Right ventricle myocardium superior (tissue), 1 donor: Measurements from ENCODE around the gene KNSTRN. TPM values are rescaled to one million over a fixed set of nuclear protein-coding genes. Genes with fewer than 3 reads are reported as not detected.

Experiments used
- ATAC-seq: fragments of 200-7000 bp; cut with Tn5 transposase; one replicate; pipeline ENCODE4 v1.9.1; 2020; ENCODE audit warnings: mild to moderate bottlenecking; ENCODE audit not compliant: poor library complexity
- DNase-seq: peaks from one replicate; pipeline ENCODE4 v3.0.0-alpha.2; 2020
- intact Hi-C: fragments of 100-400 bp; cut with DNase I; formaldehyde crosslinking; loops from one replicate; pipeline ENCODE4 v1.11.2; 2022
- total RNA-seq: library from RNA; stranded (reverse); fragmentation: NEBNext Ultra II Directional; extraction: Animal tissue kit (Norgen Biotek cat#: 25700); gene quantifications from one replicate; pipeline ENCODE4 v1.2.1, GENCODE V29; 2021
- donor health status: DM: no; HTN: yes; CAD: no; lungs with severe emphysema.

Gene KNSTRN
- total RNA-seq, 1 donor from 2014 or later: 7.9 TPM

DNA sequence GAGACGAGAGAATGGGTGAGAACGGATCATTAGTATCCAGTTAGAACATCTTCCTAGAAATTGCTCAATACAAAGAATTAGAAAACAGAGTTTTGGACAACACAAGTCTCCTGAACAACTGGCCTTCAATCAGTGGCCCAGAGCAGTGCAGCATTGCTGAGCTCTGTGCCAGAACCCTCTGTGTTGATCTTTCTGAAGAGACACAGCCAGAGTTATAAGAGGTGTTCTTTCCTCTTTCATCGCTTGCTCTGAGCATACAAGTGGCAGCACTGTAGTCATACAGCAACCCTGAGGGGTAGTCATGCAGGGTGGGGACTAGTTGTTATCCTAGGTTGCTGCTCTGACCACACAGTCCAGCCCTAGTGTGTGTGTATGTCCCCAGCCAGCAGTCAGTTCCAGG, 4.0 kb downstream of the KNSTRN start:
- DNase-seq: no peak
- intact Hi-C loops: no loop called here
- no peak for ATAC-seq

DNA sequence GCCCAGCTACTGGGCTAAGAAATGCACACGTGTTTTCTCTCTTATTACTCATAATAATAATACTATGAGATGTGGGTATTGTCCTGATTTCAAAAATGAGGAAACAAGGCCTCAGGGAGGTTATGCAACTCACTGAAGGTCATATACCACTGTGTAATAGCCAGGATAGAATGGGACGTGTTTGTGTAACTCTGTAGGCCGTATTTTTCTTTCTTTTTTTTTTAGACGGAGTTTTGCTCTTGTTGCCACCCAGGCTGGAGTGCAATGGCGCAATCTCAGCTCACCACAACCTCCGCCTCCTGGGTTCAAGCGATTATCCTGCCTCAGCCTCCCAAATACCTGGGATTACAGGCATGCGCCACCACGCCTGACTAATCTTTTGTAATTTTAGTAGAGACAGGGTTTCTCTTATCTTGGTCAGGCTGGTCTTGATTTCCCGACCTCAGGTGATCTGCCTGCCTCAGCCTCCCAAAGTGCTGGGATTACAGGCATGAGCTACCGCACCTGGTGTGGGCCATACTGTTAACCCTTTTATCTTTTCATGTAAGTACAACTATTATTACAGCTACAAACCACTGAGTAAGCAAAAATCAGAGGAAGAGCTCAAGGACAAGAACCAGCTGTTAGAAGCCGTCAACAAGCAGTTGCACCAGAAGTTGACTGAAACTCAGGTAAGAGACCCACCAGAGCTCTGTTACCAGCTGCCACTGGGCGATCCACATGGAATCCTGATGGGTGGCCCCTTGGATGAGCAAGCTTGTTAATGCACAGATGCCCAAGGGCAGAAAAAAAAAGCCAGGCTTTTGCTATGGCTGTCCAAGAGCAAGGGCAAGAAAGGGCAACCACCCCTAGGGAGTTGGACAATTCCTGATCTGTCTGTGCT, 6.7 kb downstream of the KNSTRN start:
- intact Hi-C loops: no loop called here
- DNase-seq (peak; percentile 47), ATAC-seq (peak; percentile 53)

DNA sequence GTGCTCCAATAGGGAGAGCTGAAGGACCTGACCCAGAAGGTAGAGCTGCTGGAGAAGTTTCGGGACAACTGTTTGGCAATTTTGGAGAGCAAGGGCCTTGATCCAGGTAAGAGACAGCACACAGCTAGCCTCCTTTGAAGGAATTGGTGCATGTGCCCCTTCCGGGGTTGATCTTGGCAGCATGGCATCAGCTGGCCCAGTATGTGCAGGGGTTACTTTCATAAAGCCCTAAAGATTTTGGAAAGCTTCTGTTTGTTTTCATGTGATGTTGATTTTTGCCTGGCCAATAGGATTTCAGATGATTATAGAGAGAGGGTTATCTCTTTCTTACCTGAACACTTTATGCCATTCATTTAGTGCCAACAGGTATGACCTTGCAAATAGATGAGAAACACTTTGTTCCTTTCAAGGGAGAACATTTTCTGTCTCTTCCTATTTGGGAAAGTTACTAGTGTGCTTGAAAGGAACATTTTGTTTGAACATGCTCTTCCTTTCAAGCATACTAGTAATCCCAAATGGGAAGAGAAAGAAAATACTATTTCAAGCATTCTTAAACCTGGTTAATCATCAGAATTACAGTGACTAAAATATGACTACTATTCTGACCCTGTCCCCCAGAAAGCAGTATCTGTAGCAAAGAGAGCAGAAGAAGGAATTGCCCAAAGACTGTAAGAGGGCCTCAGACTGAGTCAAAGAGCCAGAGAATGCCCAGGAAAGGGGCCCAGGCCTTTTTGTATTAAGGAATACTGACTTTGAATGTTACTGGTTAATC, 7.5 kb downstream of the KNSTRN start:
- intact Hi-C loops: no loop called here
- ATAC-seq: no peak

DNA sequence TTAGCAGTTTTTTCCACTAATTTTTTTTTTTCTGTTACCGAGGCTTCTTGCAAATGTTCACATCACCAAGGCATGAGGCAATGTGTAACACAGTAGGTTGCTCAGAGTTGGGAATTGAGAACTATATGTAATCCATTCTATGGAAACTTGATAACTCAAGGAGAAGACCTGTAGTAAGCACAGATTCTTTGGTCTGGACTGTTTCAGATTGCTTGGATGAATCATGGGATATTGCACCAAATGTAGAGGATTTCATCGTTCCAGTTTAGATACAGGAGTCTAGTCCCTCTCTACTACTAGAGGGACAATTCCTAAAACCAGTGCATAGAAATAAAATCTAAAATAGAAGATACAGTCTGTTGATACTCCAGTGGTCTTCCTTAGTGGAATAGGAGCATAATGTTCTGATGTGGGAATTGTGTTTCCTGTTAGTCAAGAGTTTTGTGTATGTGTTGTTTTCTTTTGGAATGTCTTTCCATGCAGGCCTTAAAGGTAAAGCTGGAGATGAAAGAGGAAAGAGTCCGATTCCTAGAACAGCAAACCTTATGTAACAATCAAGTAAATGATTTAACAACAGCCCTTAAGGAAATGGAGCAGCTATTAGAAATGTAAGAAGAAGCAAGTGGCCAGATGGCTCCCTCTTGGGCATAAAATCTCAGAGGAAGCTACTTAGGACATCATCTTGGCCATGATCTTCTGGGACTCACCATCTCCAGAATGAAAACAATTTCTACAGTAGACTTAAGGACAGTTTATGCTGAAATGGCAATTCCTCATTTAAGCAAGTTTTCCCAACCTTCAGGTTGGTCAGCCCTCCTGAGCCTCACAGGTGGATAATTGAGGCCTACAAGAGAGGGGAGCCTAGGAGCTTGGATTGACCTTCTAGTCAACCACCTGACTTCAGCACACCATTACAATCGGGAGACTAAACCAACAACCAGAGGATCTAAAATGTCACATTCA, 10.7 kb downstream of the KNSTRN start:
- ATAC-seq (no peak), DNase-seq (no peak)
- intact Hi-C loops: no loop called here

More for the DNA sequence above, 7.5 kb downstream of the KNSTRN start:
- DNase-seq: no peak

DNA sequence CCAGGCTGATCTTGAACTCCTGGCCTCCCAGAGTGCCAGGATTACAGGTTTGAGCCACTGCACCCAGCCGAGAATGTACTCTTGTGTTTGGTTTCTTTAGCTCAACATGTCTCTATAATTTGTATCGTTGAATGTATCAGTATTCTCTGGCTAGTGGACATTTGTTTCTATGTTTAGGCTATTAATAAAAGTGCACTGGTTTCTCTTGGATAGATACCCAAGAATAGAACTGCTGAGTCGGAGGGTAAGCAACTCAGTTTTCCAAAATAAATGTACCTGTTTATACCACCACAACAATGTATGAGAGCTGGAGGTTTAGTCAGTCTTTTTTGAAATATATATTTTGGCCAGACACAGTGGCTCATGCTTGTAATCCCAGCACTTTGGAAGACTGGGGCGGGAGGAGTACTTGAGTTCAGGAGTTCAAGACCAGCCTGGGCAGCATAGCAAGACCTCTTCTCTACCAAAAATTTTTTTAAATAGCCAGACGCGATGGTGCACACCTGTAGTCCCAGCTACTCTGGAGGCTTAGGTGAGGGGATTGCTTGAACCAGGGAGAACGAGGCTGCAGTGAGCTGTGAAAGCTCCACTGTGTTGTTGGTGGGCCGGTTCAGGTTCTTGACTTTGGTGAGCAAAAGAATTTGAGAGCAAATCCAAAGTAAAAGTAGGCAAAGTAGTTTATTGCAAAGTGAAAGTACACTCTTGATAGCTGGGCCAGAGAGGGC, 15.3 kb downstream of the KNSTRN start:
- intact Hi-C loops: no loop called here
- ATAC-seq (peak; percentile 48), DNase-seq (no peak)

DNA sequence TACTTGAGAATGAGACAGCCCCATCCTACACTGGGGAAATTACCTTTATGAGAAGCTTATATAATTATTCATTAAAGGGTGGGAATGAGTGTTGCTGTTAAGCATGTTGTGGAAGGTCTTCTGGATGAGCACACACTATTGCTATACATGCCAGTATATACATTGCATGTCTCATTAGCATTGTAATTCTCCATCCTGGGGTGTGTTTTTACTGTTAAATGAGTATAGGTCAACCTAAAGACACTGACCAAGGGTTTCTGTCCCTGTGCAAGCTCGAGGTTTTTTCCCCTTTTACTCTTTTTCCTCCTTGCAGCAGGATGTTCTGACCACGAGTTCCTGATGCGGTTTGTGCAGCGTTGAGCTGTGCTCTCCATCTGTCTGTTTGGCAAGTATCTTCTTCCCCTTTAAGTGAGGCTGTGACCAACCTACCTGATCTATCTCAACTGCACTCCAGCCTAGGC, 15.9 kb downstream of the KNSTRN start:
- DNase-seq (no peak), ATAC-seq (peak; percentile 51)
- intact Hi-C loops: no loop called here

DNA sequence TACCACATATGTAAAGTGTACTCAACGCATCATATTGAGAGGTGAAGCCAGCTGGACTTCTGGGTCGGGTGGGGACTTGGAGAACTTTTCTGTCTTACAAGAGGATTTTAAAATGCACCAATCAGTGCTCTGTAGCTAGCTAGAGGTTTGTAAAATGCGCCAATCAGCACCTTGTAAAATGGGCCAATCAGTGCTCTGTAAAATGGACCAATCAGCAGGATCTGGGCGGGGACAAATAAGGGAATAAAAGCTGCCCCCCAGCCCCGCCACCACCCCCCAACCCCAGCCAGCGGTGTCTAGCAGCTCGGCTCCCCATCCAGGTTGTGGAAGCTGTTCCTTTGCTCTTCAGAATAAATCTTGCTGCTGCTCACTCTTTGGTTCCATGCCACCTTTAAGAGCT, 16.8 kb downstream of the KNSTRN start:
- intact Hi-C loops: no loop called here
- DNase-seq (no peak), ATAC-seq (no peak)

DNA sequence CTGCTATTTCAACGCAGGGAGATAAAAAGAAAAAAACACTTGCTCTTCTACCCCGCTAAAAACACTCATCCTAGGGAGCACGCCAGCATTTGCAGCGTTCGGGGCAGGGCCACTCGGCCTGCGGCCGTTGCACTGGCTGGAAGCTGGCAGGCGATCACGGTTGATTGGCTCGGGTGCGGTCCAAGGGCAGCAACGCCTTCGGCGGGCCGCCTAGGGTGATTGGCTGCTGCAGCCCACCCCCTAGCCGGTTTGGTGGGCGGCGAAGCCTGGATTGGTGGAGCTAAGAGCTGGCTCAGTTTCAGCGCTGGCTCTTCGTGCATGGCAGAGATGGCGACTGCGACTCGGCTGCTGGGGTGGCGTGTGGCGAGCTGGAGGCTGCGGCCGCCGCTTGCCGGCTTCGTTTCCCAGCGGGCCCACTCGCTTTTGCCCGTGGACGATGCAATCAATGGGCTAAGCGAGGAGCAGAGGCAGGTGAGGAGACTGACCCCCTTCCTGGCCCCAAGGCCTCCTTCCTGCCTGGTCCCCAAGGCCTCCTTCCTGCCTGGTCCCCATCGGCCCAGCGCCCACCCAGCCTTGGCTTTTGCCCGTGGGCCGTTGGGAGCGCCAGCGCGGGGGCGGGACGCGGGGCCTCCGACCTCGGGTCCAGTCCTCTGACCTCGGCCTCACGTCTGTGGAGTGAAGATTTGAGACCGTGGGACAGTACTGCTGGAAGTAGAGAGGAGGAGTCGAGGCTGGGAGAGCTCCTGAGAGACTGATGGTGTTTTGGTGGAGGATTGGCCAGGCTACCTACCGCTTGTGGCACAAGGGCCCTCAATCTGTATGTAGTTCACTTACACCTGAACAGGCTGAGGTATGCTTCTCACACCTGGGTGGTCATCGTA, 23.2 kb downstream of the KNSTRN start, which contains the start of gene IVD:
IVD (plus strand) TSS at position 295 of the 881 bp plus-strand sequence; CDS start at position 328, 33 bp downstream.
- ATAC-seq (peak; percentile 100), DNase-seq (peak; percentile 97)

DNA sequence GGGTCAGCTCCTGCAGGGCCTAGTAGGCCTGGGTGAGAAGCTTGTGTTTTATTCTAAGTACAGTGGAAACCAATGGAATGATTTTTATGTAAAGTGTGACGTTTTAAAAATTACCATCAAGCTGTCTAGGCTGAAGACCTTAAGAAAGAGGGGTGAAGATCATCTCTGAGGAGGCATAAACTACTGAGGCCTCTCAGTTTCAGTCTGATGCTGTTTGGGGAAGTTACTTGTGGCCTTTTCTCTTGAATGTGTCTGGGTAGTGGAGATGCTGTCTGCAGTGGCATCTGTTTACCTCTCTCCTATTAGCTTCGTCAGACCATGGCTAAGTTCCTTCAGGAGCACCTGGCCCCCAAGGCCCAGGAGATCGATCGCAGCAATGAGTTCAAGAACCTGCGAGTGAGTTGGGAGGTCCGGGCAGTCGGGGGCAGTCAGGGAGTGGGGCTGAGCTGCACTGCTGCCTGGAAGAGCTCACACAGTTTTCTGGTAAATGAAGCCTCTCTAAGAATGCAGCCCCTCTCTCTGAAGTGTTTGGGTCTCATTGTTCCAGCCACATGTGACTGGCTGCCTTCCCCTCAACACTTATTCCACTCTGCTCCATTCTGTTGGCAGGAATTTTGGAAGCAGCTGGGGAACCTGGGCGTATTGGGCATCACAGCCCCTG, 24.9 kb downstream of the KNSTRN start:
- ATAC-seq (no peak), DNase-seq (no peak)
- intact Hi-C loops: no loop called here

More for the DNA sequence above, 23.2 kb downstream of the KNSTRN start, which contains the start of gene IVD:
- intact Hi-C loops: no loop called here

DNA sequence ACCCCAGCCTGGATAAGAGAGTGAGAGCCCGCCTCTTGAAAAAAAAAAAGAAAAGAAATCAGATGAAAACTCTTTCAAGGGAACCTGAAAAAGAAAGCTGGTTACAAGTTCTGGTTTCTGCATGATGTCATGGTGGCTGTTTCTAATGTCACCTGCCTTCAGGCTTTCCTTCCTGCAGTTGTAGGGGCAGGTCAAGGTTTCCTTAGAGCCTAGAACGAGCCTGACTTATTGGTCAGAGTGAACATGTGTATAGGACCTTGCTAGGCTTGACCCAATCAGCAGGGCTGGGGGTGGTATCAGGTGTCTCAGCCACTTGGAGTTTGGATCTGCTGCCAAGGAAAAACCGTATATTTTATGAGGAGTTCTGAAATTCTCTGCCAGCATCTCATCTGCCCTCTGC, 26.8 kb downstream of the KNSTRN start:
- DNase-seq (no peak), ATAC-seq (no peak)
- intact Hi-C loops: no loop called here

DNA sequence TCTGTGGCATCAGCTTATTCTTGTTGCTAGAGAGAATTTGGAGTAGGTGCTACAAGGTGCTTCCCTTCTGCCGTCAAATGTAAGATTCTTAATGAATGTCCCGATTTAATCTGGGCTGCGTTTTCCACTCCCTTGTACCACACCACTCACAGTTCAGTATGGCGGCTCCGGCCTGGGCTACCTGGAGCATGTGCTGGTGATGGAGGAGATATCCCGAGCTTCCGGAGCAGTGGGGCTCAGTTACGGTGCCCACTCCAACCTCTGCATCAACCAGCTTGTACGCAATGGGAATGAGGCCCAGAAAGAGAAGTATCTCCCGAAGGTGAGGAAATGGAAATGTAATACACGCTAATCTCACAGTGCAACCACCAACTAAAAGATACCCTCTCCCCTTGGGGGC, 28.0 kb downstream of the KNSTRN start:
- intact Hi-C loops: no loop called here
- DNase-seq (no peak), ATAC-seq (no peak)

DNA sequence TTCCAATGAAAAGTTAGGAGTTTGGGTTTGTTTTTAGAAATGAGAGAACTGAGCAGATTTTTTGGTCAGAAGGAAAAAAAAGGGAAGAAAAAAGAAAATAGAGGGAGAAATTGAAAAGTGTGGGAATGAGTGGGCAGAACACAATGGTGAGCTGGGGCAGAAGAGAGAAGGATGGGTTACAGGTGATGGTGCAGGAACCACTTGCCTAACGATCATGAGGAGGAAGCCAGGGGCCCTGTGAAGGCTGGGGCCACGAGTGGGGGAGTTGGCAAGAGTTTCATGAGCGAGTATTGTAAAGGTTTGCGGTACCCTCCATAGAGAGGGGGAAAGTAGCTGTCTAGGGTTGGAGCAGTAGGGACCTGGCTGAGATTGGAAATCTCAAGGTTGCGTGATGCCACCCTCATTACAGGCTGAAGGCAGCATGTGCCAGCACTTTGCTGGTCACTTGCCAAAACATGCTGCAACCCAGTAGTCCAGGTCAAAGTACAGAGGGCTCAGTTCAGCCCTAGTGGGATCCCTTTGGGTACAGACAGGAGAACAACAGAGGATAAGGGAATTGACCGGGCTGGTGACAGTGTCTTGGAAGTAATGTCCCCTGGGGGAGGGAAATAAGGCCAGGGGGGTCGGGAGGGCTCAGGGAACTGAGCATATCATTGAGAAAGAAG, 29.7 kb downstream of the KNSTRN start:
- DNase-seq (no peak), ATAC-seq (peak; percentile 28)
- intact Hi-C loops: no loop called here

DNA sequence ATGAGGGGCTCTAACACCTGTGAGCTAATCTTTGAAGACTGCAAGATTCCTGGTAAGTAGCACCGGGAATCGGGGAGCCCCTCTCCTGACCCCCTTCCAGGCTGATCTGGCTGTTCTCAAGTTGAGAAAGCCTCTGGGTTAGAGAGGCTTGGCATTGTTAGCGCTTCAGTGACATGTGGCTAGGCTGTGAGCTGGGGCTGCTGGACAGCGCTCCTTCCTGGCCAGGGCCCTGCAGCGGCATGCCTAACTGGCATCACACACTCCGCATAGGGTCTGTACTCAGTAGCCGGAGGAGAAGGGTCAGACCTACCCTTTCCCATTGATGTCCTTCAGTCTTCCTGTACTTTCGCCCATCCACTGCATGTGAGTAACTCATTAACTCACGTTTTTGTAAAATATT, 30.5 kb downstream of the KNSTRN start:
- no peak for ATAC-seq
- DNase-seq: no peak
- intact Hi-C loops: no loop called here

DNA sequence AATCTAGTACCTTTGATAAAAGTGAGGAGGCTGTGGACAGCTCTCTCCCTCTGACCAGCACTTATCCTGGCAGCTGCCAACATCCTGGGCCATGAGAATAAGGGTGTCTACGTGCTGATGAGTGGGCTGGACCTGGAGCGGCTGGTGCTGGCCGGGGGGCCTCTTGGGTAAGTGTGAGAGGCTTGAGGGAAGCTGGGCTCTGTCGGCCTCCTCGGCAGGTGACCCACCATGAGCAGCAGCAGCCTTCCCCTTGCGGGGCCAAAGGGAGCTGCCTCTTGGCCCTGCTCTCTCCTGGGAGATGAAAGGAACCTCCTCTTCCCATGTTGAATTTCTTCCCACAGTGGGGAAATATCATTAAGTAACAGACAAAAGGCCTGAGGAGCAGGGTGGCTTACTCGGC, 32.3 kb downstream of the KNSTRN start:
- DNase-seq (no peak), ATAC-seq (no peak)
- intact Hi-C loops: no loop called here

DNA sequence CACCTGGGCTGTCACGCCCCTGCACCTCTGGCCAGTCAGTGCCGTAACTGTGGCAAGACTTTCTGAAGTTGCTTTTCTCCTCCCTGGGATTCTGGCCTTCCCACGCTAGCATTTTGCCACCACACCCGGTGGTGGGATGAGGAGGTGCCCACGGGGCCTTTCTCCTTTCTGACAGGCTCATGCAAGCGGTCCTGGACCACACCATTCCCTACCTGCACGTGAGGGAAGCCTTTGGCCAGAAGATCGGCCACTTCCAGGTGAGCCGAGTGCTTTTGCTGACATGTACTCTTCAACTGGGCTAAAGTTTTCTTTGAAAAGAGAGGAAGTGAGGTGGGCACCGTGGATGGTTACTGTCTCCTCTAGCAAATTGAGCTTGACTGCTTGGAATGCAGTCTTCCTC, 32.7 kb downstream of the KNSTRN start:
- intact Hi-C loops: no loop called here
- DNase-seq (no peak), ATAC-seq (no peak)

DNA sequence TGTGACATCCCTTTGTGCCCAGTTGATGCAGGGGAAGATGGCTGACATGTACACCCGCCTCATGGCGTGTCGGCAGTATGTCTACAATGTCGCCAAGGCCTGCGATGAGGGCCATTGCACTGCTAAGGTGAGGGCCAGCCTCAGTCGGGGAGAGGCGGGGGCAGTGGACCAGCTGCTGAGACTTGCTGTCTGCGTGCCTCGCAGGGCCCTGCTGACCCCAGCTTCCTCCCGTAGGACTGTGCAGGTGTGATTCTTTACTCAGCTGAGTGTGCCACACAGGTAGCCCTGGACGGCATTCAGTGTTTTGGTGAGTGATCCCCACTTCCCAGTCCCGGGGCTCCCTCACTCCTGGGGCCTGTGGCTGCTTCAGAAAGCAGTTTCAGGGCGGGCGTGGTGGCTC, 33.5 kb downstream of the KNSTRN start:
- DNase-seq (no peak), ATAC-seq (no peak)
- intact Hi-C loops: no loop called here
